ENCODE data around the gene RPS21.

Gene RPS21

DNA sequence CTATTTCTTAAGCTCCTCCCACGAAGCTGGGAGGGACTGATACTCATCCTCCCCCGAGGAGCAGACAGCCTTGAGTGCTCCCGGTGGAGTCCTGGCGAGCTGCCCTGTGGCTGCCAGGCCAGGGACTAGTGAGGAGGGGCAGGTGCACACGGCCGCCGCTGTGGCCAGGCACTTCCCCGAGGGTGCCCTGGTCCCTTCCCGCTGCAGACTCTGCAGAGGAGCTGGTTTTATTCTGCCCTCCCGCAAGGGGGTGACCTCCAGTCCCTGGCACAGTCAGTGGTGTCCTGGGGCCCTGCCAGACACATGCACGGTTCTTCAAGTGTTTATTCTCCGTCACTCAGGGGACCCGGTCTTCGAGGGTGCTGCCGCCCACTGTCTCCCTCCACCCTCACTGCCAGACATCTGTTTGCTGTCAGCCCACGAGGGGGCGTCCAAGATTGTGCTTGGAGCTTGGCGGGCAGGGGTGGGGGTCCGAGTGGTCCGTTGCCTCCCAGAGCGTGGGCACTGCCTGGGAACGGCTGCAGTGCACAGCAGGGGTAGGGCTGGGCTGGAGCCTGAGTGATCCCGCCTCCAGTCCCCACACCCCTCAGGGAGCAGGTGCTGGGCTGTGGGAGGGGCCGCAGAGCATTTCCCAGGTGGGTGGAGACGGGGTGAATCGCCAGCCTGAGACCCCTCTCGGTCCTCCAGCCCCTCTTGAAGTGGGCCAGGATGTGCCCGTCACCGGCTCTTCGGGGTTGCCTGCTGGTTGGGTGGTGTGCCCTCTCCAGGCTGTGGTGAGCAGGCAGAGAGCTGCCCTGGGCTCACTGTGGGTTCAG is 23.2 kb downstream of the RPS21 start:
- no peak for DNase-seq (ENCODE audit: low read depth in 2 of 2, low spot score in 1 of 2)

DNA sequence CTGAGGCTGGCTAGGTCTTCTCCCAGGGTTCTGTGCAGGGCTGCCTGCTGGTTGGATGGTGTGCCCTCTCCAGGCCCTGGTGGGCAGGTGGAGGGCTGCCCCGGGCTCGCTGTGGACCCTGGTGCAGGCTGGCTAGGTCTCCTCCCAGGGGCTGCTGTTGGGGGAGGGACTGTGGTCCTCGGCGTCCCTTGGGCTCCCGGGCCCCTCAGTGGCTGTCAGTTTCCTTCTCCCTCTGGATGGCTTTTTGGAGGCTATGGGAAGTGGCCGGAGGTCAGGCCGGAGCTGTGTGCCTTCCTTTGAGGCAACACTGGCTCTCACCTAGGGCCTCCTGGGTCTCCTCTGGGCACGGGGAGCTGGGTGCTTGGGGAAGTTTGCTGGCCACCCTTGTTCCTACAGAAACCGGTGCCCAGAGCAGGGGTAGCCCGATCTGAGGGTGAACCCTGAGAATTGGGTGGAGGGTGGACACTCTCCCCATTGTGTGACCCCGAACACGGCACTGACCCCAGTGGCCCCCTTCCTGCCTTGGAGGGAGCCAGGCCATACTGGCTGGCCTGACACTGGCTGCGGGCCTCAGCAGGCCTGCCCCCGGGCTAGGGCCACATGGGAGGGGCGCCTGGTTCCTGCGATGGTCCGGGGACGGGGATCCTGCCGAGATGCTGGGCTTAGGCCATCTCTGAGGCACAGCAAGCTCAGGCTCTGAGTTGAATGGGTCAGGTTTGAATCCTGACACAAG is 24.0 kb downstream of the RPS21 start:
- DNase-seq (ENCODE audit: low read depth in 2 of 2, low spot score in 1 of 2), result no peak

DNA sequence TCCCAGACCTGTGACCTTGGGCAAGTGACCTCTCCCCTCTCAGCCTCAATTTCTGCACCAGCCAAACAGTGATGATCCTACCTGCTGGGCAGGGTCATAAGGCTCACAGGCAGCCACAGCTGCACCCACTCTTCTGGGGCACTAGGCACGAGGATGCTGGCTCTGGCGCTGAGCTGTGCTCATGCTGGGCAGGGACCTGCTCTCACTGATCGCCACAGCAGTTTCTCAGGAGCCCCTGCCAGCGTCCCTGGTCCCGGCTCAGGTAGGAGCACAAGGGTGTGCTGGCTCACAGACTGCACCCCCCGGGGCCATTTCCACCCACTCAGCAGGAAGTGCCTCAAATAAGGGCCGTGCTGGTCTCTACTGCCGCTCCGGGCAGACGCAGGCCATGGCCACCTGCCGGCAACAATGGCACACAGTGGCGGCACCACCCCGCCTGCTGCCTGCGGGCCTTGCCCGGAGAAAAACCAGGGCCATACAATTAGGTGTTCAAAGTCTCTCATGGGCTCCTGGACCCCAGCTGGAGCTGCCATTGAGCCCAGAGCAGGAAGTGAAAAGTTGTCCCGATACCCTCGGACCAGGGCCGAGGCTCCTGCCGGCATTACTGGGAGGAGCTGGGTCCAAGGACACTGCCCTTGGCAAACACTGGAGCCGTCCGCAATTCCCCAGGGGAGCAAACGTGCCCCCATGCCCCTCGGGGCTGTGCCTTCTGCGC is 24.7 kb downstream of the RPS21 start:
- no peak for DNase-seq (ENCODE audit: low read depth in 2 of 2, low spot score in 1 of 2)

DNA sequence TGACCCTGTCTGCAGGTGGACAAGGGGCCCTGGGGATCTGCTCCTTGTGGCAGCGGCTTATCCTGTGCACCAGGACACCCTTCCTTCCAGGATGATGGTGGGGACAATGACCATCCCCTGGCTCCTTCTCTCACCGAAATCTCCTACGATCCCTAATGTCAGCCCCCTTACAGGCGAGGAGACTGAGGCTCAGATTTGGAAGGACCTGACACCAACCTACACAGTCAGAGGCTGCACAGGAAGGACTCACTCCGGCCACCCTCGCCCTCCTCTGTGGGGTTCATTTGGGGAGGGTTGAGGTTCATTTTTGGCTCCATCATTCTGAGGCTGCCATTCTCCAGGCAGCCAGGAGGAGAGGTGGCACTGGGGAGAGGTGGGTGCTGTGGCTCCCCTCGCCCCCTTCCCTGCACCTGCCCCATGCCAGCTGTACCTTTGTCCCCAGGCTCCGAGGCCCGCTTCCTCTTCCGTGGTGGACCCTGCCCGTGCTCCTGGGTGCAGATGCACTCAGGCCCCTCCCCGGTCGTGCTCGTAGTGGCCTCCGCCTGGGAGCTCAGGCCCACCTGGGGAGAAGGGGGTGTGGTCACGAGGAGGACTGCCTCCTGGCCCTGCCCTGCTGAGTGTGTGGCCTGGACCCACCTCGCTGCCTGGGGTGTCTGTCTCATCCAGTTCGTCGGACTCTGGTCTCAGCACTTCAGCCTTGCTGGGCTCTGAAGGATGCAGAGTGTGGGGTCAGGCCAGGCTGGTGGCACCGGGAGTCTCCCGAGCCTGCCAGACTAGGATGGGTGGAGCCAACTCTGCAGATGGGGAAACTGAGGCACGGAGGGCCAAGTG is 25.5 kb downstream of the RPS21 start:
- DNase-seq (ENCODE audit: low read depth in 2 of 2, low spot score in 1 of 2), result no peak

DNA sequence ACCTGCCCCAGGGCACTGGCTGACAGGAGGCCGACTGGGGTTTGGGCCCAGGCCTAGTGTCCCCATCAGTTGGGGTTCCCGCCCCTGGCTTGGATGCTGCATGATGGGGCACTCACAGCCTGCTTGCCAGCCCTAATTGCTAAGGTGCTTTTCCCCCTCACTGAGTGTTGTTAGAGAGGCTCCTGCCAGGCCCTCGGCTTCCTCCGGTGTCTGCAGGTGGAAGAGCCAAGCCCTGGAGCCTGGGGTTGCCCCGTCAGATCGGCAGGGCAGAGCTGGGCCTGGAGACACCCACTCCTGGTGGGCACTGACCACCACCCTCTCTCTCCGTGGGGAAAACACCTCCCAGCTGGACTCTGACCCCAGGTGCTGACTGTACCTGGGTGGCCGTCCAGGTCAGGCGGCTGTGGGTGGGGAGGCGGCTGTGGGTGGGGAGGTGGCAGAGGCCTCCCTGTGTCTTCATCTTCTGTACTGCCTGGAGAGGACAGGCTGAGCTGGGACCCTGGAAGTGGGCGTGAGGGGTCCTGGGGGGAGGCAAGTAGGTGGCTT is 26.2 kb downstream of the RPS21 start:
- DNase-seq (ENCODE audit: low read depth in 2 of 2, low spot score in 1 of 2), result no peak

DNA sequence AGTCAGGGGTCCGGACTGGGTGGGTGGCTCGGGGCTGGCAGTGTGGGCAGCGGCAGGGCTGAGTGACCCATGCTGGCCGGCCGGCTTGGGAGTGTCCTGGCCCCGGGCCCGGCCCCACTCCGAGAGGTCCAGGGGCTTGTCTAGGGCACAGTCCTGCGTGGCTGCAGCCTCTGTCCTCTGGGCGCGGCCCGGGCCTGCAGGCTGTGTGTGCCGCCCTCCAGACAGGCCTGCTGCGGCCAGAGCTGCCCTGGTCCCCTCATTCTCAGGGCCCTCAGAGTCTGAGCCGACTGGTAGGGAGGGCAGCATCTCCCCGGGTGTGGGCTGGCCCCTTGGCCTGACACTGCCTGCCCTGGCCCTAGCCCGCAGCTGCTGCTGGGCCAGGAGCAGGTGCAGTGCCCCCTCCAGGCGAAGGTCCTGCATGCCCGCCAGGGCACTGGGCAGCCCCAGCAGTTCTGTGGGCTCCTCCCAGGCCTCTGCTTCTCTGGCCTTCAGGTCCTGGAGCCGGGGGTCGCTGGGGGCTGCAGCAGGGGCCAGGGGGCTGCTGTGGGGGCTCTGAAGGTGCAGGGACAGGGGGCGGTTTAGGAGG is 27.1 kb downstream of the RPS21 start:
- no peak for DNase-seq (ENCODE audit: low read depth in 2 of 2, low spot score in 1 of 2)

DNA sequence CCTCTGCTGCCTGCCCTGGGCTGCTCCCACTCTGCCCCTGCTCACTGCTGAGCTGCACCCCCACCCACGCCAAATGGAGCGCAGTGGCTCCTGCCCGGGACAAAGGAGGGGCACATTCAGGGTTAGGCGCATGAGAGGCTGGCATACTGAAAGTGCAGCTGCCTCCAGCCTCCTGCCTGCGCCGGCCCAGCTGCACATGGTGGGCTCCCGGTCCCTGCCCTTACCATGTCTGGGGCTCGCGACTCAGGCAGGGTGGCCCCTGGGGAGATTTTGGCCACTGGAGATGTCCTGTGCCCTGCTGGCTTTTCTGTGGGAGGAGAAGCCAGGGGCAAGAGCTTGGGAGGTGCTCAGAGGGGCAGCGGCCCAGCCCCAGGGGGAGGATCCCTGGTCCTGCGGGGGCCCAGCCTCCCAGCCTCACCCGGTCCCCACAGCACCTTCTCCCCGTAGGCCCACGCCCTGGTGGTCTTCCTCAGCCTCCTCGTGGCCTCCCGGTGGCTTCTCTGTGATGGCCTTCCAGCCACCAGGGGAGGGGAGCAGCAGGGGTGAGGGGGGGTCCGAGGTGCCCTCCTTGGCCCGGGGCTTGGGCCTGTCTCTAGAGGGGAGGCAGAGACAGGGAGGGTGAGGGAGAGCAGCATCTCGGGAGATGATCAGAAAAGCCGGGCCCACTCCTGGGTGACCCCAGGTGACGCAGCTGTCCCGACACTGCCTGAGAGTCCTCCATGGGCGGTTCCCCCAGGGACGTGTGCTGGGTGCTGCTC is 28.6 kb downstream of the RPS21 start:
- no peak for DNase-seq (ENCODE audit: low read depth in 2 of 2, low spot score in 1 of 2)

DNA sequence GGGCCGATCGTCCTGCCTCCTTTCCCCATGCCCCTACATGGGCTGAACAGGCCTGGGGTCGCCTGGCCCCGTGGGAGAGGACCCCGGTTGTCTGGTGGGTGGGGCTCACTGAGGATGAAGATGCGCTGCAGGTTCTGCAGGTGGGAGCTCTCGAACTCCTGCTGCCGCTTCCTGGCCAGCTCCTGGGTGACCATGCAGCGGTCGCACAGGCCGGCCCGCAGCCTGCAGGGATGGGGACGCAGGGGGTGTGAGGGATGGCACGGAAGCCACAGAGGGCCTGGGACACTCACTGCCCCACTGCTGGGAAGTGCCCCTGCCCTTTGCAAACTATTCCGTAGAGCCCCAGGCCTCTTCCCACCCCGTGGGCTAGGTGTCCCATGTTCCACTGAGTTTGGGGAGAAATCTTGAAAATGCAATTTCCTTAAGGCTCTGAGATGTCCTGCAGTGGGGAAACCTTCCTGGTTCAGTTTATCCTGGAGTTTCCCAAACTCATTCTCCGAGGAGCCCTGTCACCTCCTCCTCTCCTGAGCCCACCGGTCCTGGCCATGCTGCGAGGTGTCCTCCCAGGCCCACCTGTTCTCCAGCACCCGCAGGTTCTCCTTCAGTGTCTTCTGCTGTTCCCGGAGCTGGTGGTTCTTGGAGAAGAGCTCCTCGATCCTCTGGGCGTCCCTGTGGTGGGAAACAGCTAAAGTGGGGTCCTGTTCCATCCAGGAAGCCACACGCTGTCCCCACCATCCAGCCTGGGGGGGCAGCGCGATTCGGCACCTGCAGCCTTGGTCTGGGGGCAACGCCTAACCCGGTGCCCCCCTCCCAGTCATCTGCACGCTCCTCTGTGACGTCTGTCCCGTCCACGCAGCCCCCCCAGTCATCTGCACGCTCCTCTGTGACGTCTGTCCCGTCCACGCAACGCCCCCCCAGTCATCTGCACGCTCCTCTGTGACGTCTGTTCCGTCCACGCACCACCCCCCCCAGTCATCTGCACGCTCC is 30.0 kb downstream of the RPS21 start:
- no peak for DNase-seq (ENCODE audit: low read depth in 2 of 2, low spot score in 1 of 2)

DNA sequence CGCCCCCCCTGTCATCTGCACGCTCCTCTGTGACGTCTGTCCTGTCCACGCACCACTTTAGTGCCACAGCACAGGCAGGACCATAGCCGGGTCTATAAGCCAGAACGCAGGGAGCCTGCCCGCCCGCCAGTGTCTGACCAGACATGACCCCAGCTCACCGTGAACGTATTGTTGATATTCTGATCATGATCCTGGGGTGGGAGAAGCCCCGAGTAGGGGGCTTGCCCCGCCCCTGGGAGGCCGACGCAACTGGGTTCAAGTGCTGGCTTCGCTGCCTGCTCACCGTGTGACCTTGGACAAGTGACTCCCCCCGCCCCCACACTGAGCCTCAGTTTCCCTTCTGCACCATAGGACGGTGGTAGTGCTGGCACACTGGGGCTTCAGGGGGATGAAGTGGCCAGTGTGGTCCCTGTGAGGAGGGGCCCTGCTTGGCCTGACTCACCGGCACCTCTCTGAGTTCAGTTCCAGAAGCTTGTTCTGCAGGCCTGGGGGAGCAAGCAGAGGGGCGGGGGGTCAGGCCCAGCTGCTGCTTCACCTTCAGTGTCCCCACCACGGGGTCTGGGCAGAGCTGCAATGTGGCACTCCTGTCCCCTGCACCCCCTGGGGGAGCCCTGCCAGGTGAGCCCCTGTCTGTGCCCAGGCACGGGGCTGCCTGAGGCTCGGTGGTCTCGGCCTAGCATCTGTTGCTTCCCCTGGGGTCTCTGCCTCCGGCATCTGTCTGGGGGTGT is 31.2 kb downstream of the RPS21 start:
- DNase-seq (ENCODE audit: low read depth in 2 of 2, low spot score in 1 of 2), result no peak

DNA sequence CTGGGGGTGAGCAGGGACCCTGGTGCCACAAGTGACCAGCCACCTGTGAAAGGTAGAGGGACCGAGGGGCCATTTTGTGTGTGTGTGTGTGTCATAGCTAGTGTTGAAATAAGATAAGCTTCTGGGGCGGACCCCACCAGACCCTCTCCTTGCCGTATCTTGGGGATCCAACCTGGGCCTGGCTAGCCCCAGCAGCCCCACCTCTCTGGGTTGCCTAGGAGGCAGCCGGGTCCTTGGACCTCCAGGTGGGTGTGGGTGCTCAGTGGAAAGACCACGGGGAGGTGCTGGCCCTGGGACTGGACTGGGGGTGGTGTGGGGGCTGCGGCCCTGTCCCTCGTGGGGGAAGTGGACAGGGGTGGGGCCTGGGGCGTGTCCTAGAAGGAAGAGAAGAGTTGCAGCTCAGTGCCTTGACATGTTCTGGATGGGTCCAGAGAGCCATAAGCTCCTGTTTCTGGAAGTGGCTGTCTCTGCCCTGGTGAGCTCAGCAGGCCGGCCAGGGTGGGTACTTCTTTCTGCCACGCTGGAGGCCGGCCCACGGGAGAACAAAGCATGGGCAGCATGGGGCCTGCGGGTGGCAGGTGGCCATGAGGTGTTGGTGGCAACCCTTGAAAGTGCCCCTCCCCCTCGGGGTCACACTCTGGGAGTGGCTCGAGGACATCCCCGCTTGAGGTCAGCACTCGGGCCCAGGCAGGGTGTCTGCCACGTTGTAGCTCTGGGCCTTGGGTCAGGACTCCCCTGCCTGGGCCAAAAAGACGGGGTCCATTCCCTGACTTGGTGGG is 32.0 kb downstream of the RPS21 start:
- DNase-seq (ENCODE audit: low read depth in 2 of 2, low spot score in 1 of 2), result no peak

DNA sequence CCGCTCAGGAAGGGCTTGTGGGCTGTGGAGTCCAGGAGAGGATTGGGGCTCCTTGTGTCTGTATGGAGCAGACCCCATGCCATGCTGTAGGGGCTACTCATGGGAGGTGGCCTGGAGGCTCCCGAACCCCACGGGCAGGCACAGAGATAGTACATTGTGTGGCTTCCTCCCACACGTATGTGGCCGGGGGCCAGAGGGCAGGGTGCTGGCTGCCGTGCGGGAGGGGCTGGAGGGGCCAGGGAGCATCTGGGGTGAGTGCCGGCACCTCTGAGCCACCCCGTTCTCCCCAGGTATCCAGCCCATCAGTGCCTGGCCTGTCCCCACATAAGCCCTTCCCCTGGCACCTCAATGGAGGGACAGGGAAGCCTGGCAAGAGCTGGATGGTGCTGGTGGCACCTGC is 32.9 kb downstream of the RPS21 start:
- DNase-seq (ENCODE audit: low read depth in 2 of 2, low spot score in 1 of 2), result no peak

DNA sequence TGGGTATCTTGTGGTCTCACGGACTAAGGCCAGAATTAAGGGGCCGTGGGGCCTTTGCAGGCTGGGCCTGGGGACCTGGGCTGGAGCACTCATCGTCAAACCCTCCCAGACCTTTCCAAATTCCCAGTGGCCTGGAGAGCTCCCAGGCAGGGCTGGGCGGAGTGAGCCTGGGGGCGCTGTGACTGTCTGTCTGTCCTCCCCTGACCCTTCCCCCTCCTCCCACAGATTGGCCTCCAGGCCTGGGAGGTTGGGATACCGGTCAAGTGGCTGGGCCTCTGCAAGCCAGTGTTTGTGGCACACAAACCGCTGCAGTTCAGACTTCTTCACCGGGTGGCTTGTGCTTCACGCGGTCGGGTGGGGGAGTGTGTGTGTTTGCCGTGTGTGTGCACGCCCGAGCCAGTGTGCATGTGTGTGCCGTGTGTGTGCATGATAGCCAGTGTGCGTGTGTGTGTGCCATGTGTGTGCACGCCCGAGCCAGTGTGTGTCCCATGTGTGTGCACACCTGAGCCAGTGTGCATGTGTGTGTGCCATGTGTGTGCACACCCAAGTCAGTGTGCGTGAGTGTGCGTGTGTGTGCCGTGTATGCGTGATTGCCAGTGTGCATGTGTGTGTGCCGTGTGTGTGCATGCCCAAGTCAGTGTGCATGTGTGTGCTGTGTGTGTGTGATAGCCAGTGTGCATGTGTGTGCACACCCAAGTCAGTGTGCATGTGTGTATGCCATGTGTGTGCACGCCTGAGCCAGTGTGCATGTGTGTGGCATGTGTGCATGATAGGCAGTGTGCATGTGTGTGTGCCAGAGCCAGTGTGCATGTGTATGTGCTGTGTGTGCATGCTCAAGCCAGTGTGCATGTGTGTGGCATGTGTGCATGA is 34.2 kb downstream of the RPS21 start:
- DNase-seq (ENCODE audit: low read depth in 2 of 2, low spot score in 1 of 2), result no peak

DNA sequence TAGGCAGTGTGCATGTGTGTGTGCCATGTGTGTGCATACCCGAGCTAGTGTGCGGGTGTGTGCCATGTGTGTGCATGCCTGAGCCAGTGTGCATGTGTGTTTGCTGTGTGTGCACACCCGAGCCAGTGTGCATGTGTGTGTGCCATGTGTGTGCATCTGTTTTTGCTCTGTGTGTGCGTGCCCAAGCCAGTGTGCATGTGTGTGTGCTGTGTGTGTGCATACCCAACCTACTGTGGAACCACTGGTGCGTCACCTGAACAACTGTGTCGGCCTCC is 34.8 kb downstream of the RPS21 start:
- no peak for DNase-seq (ENCODE audit: low read depth in 2 of 2, low spot score in 1 of 2)

DNA sequence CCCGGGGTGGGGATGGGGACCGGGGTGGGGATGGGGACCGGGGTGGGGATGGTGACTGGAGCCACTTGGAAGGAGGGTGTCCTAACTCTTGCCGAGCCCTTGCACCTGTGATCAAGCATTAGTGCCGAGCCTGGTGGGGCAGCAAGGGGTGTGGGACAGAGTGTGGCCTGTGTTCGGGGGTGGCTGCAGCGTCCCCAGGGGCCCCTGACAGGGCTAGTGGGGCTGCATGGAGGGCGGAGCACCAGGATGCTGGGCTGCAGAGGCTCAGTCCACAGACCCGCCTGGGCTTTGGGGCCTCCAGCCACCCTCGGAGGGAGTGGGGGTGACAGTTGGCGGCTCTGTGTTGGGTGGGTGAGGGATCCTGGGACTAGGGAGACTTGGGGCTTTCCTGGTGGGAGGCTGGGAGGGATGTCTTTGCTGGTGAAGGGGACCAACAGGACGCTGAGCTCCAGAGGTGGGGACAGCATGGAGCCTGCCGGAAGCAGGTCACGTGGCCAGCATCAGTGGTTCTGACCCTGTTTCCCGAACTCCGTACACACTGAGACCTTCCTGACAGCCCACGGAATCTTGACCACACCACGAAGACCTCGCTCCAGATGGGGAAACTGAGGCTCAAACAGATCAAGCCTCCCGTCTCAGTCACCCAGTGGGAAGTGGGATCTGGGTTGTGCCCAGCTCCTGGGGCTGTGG is 35.9 kb downstream of the RPS21 start:
- DNase-seq (ENCODE audit: low read depth in 2 of 2, low spot score in 1 of 2), result no peak

DNA sequence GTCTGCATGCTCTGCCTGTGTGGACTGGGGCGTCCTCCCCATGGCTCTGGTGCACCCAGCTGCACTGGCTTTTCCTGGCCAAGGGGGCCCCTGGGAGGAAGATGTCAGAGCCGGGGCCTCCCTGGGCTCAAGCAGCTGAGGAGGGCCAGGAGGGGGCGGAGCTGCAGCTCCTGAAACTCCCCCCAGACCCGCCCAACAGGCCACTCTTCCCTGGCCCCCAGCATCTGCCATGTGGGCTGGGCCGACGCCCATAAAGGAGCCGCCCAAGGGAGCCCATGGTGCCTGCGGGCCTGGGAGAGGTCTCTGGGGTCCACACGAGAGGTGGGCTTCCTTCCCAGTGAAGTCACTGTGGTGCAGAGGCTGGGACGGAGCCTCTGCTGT is 36.4 kb downstream of the RPS21 start:
- no peak for DNase-seq (ENCODE audit: low read depth in 2 of 2, low spot score in 1 of 2)

Measured in stimulated activated CD8-positive, alpha-beta memory T cell treated with anti-CD3 and anti-CD28 coated beads, Interleukin-4, amount 100 ng/mL, for 1 hour (primary cell).